RPMI7951 (cell line): Measurements from ENCODE around the gene FOXO3. TPM values are rescaled to one million over a fixed set of nuclear protein-coding genes. Genes with fewer than 3 reads are reported as not detected.
"Not testable (repeated sequence)": the region's sequence is repeated elsewhere in the genome, so short reads cannot be mapped to it uniquely, and the experiment has no call there.

Experiments
- DNase-seq: peaks from one replicate; pipeline ENCODE4 v3.0.0-alpha.2; 2012; ENCODE audit warnings: low read depth
- total RNA-seq: library from RNA; depleted of rRNA; stranded (reverse); fragments of >200 nt; shearing (Covaris generic); gene quantifications from 2 replicates; pipeline ENCODE4 v1.2.3, GENCODE V29; 2014

Gene FOXO3
- total RNA-seq, 1 experiment from 2014 or later, result 19.0 TPM

GRCh38 chr6:108683976-108684375, 123.3 kb downstream of the FOXO3 start:
- DNase-seq, result not testable (repeated sequence)

GRCh38 chr6:108684771-108685329, 124.1 kb downstream of the FOXO3 start:
- peak; percentile 96 for DNase-seq

- no peak for DNase-seq
These were observed 125.3 kb downstream of the FOXO3 start for GRCh38 chr6:108685970-108686369.

DNA sequence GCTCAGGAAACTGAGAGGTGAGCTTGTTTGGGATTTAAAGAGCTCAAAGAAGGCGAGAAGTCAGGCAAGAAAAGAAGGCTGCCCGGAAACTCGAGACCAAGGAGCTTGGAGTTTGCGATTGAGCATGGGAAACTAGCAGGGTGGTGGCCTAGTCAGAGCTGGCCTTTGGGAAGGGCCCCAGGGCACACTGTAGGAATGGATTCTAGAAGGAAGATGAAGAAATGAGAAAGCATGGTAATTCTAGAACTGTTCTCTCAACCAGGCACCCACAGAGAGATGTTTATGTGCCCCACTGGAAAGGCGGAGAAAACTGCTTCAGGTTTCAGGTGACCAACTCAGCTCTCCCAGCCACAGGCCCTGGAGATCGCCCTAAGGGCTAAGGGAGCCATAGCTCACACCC, 126.2 kb downstream of the FOXO3 start:
- no peak for DNase-seq

DNA sequence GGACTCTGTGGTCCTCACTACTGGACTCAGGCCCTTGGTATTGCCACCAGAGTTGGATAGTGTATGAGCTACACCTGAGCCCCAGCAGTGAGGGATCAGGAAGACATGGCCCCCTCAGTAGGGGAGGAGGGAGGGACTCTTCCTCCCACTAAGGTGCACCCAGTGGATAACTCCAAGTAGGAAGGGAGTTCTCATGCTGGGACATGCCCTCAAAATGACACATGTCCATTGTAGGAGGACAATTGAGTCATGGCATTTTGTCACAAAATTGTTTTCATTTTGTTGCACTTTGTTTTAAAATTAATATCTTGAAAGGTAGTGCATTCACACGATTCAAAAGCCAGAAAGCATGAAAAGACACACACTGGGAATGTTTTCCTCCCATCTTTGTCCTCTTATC, 127.2 kb downstream of the FOXO3 start:
- DNase-seq, result no peak

GRCh38 chr6:108689272-108690161, 128.8 kb downstream of the FOXO3 start:
- peak; percentile 98 for DNase-seq

- peak; percentile 63 for DNase-seq
These were observed 129.8 kb downstream of the FOXO3 start for GRCh38 chr6:108690326-108691049.

DNA sequence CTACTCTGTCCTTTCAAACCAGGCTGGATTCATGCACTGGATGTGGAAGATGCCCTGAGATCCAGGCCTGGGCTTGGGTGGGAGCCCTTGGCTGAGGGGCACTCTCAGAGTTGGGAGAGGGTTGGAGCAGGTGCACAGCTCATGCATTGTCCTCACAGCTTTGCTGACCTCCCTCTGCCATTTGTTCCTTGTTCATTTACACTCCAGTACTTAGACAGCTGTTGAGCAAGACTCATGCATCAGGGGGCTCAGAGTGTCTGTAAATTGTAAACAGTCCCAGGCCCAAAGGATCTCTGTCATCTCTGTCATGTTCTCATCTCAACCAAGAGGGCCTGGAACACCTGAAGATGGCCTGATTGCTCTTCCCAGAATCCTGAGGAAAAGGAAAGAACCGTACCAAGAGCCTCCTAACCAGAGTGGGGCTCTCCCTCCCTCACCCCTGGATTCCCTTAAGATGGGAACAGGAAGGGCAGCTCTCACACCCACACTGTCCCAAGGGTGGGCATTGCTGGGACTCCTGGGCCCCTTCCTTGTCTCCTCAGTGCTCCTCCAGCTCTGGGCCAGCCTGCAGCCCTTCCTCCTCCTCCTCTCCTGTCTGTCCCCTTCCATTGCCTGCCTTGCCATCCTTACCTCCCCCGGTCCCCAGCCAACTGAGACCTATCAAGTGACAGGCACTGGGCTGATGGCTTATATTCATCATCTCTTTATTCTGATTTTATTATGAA, 132.9 kb downstream of the FOXO3 start:
- DNase-seq, result no peak

DNA sequence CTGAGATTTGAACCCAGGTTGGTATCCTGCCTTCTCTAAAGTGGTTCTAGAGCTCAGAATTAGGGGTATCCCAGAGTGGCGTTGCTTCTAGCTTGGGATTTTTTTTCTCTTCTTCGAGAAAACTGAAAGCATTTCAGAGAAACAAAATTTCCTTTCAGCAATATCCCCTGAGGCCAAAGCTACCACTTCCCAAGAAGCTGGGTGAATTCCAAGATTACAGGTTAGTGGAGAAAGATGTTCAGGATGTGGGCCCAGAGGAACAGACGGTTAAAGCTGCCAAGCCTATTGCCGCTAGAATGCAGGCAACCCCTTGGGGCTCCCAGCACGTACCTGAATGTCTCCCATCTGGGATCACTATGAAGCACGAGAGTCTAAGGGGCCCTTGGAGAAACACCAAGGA, 134.1 kb downstream of the FOXO3 start:
- peak; percentile 53 for DNase-seq

GRCh38 chr6:108697561-108698161, 136.9 kb downstream of the FOXO3 start:
- no peak for DNase-seq

- DNase-seq, result no peak
These were observed 138.0 kb downstream of the FOXO3 start for GRCh38 chr6:108698593-108699289.

GRCh38 chr6:108699290-108700041, 138.7 kb downstream of the FOXO3 start:
- no peak for DNase-seq

GRCh38 chr6:108702106-108702851, 141.6 kb downstream of the FOXO3 start:
- DNase-seq, result no peak

GRCh38 chr6:108706649-108707048, 145.9 kb downstream of the FOXO3 start:
- DNase-seq, result no peak

GRCh38 chr6:108707328-108707976, 146.7 kb downstream of the FOXO3 start:
- no peak for DNase-seq

DNA sequence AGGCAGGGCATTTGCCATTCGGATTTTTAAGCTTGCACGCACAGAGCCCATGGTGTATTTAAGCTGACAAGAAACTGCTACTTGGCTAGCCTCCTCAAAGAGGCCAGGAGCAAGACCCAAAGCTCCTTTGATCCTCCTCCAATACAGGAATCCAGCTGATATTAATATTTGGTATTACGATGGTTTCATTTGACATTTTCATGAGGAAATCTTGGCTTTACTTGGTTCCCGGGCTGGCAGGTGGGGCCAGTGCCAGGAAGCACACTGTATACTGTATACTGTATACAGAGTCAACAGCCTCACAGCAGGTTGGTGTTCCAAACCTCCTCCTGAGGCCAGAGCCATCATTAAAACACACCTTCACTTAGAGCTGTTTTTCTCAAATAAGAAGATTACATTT, 149.3 kb downstream of the FOXO3 start:
- DNase-seq, result no peak

GRCh38 chr6:108710551-108710950, 149.8 kb downstream of the FOXO3 start:
- no peak for DNase-seq

- no peak for DNase-seq
These were observed 150.4 kb downstream of the FOXO3 start for GRCh38 chr6:108711071-108711470.

GRCh38 chr6:108711826-108712225, 151.1 kb downstream of the FOXO3 start:
- DNase-seq, result no peak
